ENCODE data around the gene RALB.

DNA sequence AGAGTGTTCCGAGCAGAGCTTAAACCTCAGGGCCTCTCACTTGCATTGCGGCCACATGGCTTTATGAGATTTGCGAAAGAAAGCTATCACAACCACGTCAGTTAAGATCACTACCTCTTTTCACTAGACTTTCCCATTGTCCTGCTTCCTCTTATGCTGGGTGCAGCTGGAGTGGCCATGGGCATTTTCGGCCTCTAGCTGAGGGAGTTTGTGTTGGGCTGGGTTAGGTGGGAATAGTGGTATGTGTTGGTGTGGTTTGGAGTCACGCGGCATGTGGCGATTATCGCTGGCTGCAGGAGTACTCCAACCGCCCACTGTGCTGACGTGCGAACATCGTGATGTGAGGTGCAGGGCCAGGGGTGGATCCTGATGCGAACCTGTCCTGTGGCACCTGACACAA is 27.1 kb downstream of the RALB start:
- TF ChIP-seq, protein P1, sequence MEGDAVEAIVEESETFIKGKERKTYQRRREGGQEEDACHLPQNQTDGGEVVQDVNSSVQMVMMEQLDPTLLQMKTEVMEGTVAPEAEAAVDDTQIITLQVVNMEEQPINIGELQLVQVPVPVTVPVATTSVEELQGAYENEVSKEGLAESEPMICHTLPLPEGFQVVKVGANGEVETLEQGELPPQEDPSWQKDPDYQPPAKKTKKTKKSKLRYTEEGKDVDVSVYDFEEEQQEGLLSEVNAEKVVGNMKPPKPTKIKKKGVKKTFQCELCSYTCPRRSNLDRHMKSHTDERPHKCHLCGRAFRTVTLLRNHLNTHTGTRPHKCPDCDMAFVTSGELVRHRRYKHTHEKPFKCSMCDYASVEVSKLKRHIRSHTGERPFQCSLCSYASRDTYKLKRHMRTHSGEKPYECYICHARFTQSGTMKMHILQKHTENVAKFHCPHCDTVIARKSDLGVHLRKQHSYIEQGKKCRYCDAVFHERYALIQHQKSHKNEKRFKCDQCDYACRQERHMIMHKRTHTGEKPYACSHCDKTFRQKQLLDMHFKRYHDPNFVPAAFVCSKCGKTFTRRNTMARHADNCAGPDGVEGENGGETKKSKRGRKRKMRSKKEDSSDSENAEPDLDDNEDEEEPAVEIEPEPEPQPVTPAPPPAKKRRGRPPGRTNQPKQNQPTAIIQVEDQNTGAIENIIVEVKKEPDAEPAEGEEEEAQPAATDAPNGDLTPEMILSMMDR (IDR thresholded peaks at IDR 0.05) = no peak
- no peak for TF ChIP-seq POLR2AphosphoS5 (IDR thresholded peaks at IDR 0.05)
